ENCODE data around the gene DBX2. TPM values are rescaled to one million over a fixed set of nuclear protein-coding genes. Genes with fewer than 3 reads are reported as not detected.
"Not testable (repeated sequence)": the region's sequence is repeated elsewhere in the genome, so short reads cannot be mapped to it uniquely, and the experiment has no call there.

The DBX2 gene
- total RNA-seq, 4 donors from 2014 or later: 0.35 TPM; not detected in 3

DNA sequence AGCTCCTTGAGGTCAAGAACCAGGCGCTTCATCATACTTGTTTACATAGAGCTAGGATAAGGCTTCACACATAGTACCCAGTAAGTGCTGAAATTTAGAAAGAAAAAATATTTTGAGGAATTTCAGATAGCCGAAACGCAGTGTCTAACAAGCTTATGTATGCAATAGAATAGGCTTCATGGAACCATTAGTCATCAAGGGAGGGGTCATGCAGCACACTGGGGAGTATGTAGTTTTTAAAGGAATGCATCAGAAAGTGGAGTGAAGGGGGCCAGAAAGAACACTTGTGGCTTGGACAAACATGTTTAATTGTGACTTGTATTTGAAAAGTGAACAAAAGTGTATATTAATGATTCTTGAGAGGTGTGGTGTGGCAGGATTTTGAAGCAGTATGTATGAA, 38.1 kb downstream of the DBX2 start:
- intact Hi-C loops (cut with DNase I; ENCODE audit: low total_unique reads): no loop called here
- Histone ChIP-seq H3K4me3 (no peak overlapping the region), H3K4me1 (no peaks in the 10 kb centered on the region), H3K27me3 (no peaks in the 10 kb centered on the region), H3K9me3 (no peaks in the 10 kb centered on the region), H3K36me3 (no peaks in the 10 kb centered on the region), H3K27ac (no peak overlapping the region)
- TF ChIP-seq POLR2A (IDR thresholded peaks at IDR 0.05): no peak
- TF ChIP-seq, protein P1, sequence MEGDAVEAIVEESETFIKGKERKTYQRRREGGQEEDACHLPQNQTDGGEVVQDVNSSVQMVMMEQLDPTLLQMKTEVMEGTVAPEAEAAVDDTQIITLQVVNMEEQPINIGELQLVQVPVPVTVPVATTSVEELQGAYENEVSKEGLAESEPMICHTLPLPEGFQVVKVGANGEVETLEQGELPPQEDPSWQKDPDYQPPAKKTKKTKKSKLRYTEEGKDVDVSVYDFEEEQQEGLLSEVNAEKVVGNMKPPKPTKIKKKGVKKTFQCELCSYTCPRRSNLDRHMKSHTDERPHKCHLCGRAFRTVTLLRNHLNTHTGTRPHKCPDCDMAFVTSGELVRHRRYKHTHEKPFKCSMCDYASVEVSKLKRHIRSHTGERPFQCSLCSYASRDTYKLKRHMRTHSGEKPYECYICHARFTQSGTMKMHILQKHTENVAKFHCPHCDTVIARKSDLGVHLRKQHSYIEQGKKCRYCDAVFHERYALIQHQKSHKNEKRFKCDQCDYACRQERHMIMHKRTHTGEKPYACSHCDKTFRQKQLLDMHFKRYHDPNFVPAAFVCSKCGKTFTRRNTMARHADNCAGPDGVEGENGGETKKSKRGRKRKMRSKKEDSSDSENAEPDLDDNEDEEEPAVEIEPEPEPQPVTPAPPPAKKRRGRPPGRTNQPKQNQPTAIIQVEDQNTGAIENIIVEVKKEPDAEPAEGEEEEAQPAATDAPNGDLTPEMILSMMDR (IDR thresholded peaks at IDR 0.05): no peak
- no peak for DNase-seq

DNA sequence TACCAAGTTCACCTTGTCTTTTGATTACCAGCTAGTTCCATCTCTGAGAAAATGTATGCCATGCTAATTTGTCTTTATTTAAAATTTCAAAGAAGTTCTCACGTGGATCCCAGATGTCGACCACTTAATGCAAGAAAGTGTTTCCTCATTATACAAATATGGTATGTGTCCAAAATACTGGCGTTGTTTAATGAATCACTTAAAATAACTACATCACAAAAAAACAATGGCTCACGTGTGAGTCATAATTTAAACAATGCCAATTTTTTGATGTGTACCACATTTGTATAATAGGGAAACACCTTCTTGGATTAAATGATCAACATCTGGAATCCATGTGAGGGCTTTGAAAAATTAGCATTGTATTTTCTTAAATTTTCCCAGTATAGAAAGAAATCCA, 40.8 kb downstream of the DBX2 start:
- Histone ChIP-seq H3K27ac (no peak overlapping the region), H3K27me3 (no peaks in the 10 kb centered on the region), H3K9me3 (no peaks in the 10 kb centered on the region), H3K4me3 (no peak overlapping the region), H3K4me1 (no peaks in the 10 kb centered on the region), H3K36me3 (no peaks in the 10 kb centered on the region)
- intact Hi-C loops (cut with DNase I; ENCODE audit: low total_unique reads): no loop called here
- DNase-seq: no peak
- TF ChIP-seq POLR2A (IDR thresholded peaks at IDR 0.05): no peak
- TF ChIP-seq, protein P1 (IDR thresholded peaks at IDR 0.05): no peak

DNA sequence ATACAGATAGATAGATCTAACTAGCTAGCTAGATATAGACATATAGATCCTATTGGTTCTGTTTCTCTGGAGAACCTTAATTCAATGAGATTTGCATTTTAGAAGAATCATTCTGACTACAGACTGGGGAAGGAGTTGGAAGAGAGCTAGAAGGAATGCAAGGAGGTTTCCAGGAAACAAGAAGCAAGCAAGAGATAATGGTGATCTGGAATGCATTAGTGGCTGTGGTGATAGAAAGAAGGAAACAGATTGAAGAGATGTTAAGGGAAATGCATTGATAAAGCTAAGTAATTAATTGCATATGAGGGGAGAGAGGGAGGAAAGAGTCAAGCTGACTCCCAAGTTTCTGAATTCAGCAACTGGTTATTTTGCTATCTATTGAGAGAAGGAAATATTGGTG, 42.7 kb downstream of the DBX2 start:
- no peaks in the 10 kb centered on the region for H3K4me1 ChIP-seq
- no peaks in the 10 kb centered on the region for H3K9me3 ChIP-seq
- no peak overlapping the region for H3K4me3 ChIP-seq
- intact Hi-C loops (cut with DNase I; ENCODE audit: low total_unique reads): no loop called here
- H3K27me3 ChIP-seq: no peaks in the 10 kb centered on the region
- no peak for DNase-seq
- no peak overlapping the region for H3K27ac ChIP-seq
- H3K36me3 ChIP-seq: no peaks in the 10 kb centered on the region
- TF ChIP-seq POLR2A (IDR thresholded peaks at IDR 0.05): no peak
- TF ChIP-seq, protein P1 (IDR thresholded peaks at IDR 0.05): no peak

DNA sequence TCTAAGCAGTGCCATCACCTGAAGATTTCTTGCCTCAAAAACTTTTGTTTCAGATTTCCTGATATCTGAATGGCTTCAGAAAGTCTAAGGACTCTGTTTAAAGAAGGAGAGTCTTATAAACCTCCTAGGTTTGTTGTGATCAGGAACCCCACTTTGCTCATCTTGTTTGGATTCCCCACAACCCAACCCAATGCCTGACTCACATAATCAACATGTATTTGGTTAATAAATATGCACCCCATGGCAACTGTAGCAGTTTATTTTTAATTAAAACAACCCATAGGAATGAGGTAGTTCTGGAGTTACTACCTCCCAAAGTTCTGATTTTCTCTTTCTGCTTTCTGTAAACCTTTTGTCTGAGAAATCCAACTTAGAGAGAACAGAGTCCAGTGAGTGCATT, 51.5 kb downstream of the DBX2 start:
- no peak overlapping the region for H3K4me3 ChIP-seq
- no peak for TF ChIP-seq POLR2A (IDR thresholded peaks at IDR 0.05)
- TF ChIP-seq, protein P1 (IDR thresholded peaks at IDR 0.05): no peak
- H3K36me3 ChIP-seq: no peaks in the 10 kb centered on the region
- no peaks in the 10 kb centered on the region for H3K9me3 ChIP-seq
- intact Hi-C loops (cut with DNase I; ENCODE audit: low total_unique reads): no loop called here
- H3K27ac ChIP-seq: no peak overlapping the region
- no peak for DNase-seq
- H3K27me3 ChIP-seq: no peaks in the 10 kb centered on the region
- no peaks in the 10 kb centered on the region for H3K4me1 ChIP-seq

DNA sequence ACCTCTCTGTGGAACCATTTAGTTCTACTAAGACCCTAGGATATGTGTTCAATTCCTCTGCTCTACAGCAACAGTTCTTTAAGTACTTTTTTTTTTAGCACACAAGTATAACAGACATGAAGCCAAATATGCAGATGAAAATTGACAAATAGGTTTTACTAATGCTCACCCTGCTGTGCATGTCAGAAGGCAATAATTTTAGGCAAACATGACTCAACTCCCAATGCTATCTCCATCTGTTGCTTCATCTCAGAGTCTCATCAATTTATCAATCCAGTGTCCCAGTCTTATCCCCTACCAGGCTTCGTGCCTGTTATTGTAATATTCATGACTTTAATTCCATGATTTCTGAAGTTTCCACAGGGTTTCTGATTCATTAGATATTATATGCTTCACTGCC, 57.7 kb downstream of the DBX2 start:
- H3K4me1 ChIP-seq: no peaks in the 10 kb centered on the region
- H3K9me3 ChIP-seq: no peaks in the 10 kb centered on the region
- H3K27me3 ChIP-seq: no peaks in the 10 kb centered on the region
- H3K27ac ChIP-seq: no peak overlapping the region
- no peaks in the 10 kb centered on the region for H3K36me3 ChIP-seq
- H3K4me3 ChIP-seq: no peak overlapping the region
- DNase-seq: no peak
- TF ChIP-seq, protein P1 (IDR thresholded peaks at IDR 0.05): no peak
- TF ChIP-seq POLR2A (IDR thresholded peaks at IDR 0.05): no peak
- intact Hi-C loops (cut with DNase I; ENCODE audit: low total_unique reads): no loop called here

DNA sequence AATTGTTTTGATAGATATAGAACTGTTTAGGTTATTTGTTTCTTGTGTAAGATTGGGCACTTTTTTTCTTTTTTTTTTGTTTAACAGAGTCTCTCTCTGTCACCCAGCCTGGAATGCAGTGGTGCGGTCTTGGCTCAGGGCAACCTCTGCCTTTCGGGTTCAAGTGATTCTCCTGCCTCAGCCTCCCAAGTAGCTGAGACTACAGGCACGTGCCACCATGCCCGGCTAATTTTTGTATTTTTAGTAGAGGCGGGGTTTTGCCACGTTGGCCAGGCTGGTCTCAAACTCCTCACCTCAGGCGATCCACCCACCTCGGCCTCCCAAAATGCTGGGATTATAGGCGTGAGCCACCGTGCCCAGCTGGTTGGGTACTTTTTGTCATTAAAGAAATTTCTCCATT, 66.0 kb downstream of the DBX2 start:
- H3K4me3 ChIP-seq; intact Hi-C loops (cut with DNase I; ENCODE audit: low total_unique reads); H3K4me1 ChIP-seq; DNase-seq; H3K27ac ChIP-seq; H3K9me3 ChIP-seq; H3K27me3 ChIP-seq; H3K36me3 ChIP-seq: not testable (repeated sequence)

All from uterus (tissue), 4 donors.